ENCODE data around the gene BCL2L11. TPM values are rescaled to one million over a fixed set of nuclear protein-coding genes. Genes with fewer than 3 reads are reported as not detected.

The BCL2L11 gene
- total and polyA plus RNA-seq, 7 donors, result 8.3 to 30.0 (median 16.0) TPM

DNA sequence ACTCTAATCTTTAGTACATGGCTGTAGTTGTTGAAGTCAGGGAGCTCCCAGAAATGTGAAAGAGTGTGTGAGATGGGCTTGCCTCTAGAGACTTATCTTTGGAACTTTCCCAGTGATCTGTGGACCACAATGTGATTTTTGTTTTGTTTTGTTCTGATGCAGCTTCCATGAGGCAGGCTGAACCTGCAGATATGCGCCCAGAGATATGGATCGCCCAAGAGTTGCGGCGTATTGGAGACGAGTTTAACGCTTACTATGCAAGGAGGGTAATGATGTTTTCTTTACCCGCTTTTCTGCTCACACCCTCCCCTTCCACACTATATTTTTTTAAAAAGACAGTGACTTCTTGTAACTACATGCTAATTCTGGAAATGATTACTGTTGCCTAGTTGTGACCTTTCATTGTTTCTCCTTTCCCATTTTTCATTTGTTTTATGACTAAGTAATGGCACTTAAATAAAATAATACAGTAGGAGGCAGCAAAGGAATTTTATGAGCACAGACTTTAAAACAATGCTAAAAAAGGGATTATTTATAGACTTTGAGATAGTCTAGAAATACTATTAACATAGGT lies 29.3 kb downstream of the BCL2L11 start:
- Histone ChIP-seq H3K36me3 (peaks cover 0 to 15% (median 3%) of the 10 kb centered on the region in 4 donors), H3K9me3 (no peaks in the 10 kb centered on the region), H3K27me3 (no peaks in the 10 kb centered on the region), H3K27ac (no peak overlapping the region), H3K4me1 (no peaks in the 10 kb centered on the region), H3K4me3 (no peak overlapping the region)
- 96% methylated on average over 7 of the region's 7 CpGs for WGBS, 2 donors
- intact Hi-C loops (cut with DNase I), result no loop called here
- TF ChIP-seq EP300 (IDR thresholded peaks at IDR 0.05) (no peak), POLR2AphosphoS5 (IDR thresholded peaks at IDR 0.05) (no peak), POLR2A (IDR thresholded peaks at IDR 0.05) (no peak)
- TF ChIP-seq, protein P1, sequence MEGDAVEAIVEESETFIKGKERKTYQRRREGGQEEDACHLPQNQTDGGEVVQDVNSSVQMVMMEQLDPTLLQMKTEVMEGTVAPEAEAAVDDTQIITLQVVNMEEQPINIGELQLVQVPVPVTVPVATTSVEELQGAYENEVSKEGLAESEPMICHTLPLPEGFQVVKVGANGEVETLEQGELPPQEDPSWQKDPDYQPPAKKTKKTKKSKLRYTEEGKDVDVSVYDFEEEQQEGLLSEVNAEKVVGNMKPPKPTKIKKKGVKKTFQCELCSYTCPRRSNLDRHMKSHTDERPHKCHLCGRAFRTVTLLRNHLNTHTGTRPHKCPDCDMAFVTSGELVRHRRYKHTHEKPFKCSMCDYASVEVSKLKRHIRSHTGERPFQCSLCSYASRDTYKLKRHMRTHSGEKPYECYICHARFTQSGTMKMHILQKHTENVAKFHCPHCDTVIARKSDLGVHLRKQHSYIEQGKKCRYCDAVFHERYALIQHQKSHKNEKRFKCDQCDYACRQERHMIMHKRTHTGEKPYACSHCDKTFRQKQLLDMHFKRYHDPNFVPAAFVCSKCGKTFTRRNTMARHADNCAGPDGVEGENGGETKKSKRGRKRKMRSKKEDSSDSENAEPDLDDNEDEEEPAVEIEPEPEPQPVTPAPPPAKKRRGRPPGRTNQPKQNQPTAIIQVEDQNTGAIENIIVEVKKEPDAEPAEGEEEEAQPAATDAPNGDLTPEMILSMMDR (IDR thresholded peaks at IDR 0.05), result no peak
- no peak for DNase-seq

DNA sequence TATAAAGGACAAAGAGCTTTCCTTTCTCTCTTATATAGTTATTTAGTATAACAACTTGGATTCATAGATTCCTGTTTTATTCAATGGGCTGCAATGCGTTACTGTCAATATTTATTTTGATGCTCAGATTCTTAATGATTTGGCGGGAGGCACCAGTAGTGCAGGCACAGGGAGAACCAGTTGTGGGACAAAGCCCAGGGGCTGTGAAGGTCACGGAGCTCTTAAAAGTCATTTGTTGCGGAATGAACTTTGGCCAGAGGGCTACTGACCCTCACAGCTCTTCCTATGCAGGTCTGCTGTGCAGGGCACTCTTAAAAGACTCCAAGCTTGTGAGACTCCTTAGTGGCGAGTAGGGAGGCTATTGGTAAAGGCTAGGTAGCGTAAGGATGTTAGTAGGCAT lies 34.0 kb downstream of the BCL2L11 start:
- Histone ChIP-seq H3K36me3 (peaks cover 0 to 15% (median 3%) of the 10 kb centered on the region in 4 donors), H3K9me3 (no peaks in the 10 kb centered on the region), H3K4me1 (no peaks in the 10 kb centered on the region), H3K27ac (no peak overlapping the region), H3K27me3 (no peaks in the 10 kb centered on the region), H3K4me3 (no peak overlapping the region)
- TF ChIP-seq POLR2AphosphoS5 (IDR thresholded peaks at IDR 0.05) (no peak), POLR2A (IDR thresholded peaks at IDR 0.05) (no peak), EP300 (IDR thresholded peaks at IDR 0.05) (no peak)
- TF ChIP-seq, protein P1 (IDR thresholded peaks at IDR 0.05), result no peak
- intact Hi-C loops (cut with DNase I), result no loop called here
- no peak for DNase-seq
- 89 to 96% methylated on average over 6 of the region's 6 CpGs for WGBS, 2 donors

DNA sequence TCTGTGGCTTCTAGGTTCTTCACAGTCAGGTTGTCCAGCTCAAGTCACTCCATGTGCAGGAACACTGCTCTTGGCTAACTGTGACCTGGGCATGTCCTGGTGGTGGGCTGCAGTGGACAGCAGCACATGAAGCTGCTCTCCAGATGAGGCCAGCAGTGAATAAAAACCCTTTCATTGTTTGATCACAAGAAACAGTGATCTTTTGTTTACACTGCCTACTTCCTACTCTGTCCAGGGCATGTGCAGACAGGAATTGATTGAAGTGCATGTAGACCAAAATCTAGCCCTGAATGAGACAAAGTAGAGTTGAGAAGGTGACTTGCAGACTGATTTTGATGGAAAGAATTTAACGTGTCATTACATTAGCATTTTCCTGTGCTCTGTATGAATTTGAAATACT lies 34.9 kb downstream of the BCL2L11 start:
- H3K36me3 ChIP-seq, result peaks cover 0 to 15% (median 3%) of the 10 kb centered on the region in 4 donors

DNA sequence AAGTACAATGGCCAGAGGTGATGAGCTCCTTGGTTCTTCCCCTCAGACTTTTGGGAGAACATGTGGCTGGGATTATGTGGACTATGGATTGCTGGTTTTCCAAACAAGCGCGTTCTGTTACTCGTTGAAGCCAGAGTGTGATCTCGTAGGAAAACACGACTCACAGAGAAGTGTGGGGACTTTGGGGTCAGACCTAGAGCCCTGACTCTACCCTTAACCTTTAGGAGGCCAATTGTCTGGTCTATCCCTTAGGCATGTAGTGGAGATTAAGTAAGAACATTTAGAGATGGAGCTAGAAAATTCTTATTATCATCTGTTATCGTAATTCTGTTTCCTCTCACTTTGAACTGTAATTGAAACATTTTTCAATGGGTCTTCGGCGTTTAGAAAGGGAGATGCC lies 35.8 kb downstream of the BCL2L11 start:
- no peak for DNase-seq
- peaks cover 0 to 13% (median 5%) of the 10 kb centered on the region in 4 donors for H3K4me1 ChIP-seq

More for the DNA sequence above, 34.9 kb downstream of the BCL2L11 start:
- no peak for DNase-seq
- H3K27ac ChIP-seq, result no peak overlapping the region
- H3K4me1 ChIP-seq, result peaks cover 0 to 4% (median 0%) of the 10 kb centered on the region in 4 donors
- 60 to 64% methylated on average over 1 of the region's 1 CpG for WGBS, 2 donors
- TF ChIP-seq POLR2AphosphoS5 (IDR thresholded peaks at IDR 0.05) (no peak), POLR2A (IDR thresholded peaks at IDR 0.05) (no peak), EP300 (IDR thresholded peaks at IDR 0.05) (no peak)
- TF ChIP-seq, protein P1 (IDR thresholded peaks at IDR 0.05), result no peak
- H3K27me3 ChIP-seq, result no peaks in the 10 kb centered on the region
- intact Hi-C loops (cut with DNase I), result no loop called here
- no peaks in the 10 kb centered on the region for H3K9me3 ChIP-seq
- no peak overlapping the region for H3K4me3 ChIP-seq

More for the DNA sequence above, 35.8 kb downstream of the BCL2L11 start:
- H3K9me3 ChIP-seq, result no peaks in the 10 kb centered on the region
- peaks cover 0 to 8% (median 3%) of the 10 kb centered on the region in 4 donors for H3K36me3 ChIP-seq
- no peak overlapping the region for H3K27ac ChIP-seq
- no peak overlapping the region for H3K4me3 ChIP-seq
- intact Hi-C loops (cut with DNase I), result no loop called here
- WGBS, 2 donors, result 90 to 94% methylated on average over 8 of the region's 8 CpGs
- TF ChIP-seq POLR2AphosphoS5 (IDR thresholded peaks at IDR 0.05) (no peak), EP300 (IDR thresholded peaks at IDR 0.05) (no peak), POLR2A (IDR thresholded peaks at IDR 0.05) (no peak)
- TF ChIP-seq, protein P1 (IDR thresholded peaks at IDR 0.05), result no peak
- H3K27me3 ChIP-seq, result no peaks in the 10 kb centered on the region

Data from sigmoid colon (tissue), 7 donors.